OCI-LY3 (cell line): Measurements from ENCODE around the gene NRP1.

Experiments
- H2AFZ ChIP-seq: fragments of 200-600, 300-600 bp; shearing (Covaris generic); 2 replicates; pipeline ENCODE4 v1.6.0; 2014; ENCODE audit warnings: antibody characterized with exemption, low read depth, low read length
- H3K27ac ChIP-seq: fragments of 200-600, 300-600 bp; sonication (generic); 2 replicates; pipeline ENCODE4 v1.5.1; 2014; ENCODE audit warnings: mild to moderate bottlenecking, low read length, moderate library complexity, mixed read lengths
- H3K27me3 ChIP-seq: fragments of 200-600, 300-600 bp; sonication (generic); 2 replicates; pipeline ENCODE4 v1.6.1; 2014; ENCODE audit warnings: low read depth, low read length, mixed read lengths
- H3K36me3 ChIP-seq: fragments of 200-600, 300-600 bp; sonication (generic); replicated peaks from 2 replicates; pipeline ENCODE3; 2014; ENCODE audit warnings: low read depth, low read length, mixed read lengths
- H3K4me1 ChIP-seq: fragments of 300-600, 200-600 bp; sonication (generic); 2 replicates; pipeline ENCODE4 v1.6.1; 2014; ENCODE audit warnings: low read length, mixed read lengths
- H3K4me2 ChIP-seq: fragments of 200-600, 300-600 bp; sonication (generic); 2 replicates; pipeline ENCODE4 v1.6.1; 2014; ENCODE audit warnings: low read length, mixed read lengths
- H3K4me3 ChIP-seq: fragments of 300-600, 200-600 bp; sonication (generic); 2 replicates; pipeline ENCODE4 v1.5.1; 2014; ENCODE audit warnings: antibody characterized with exemption, mild to moderate bottlenecking, low read length, moderate library complexity
- H3K79me2 ChIP-seq: fragments of 300-600, 200-600 bp; shearing (Covaris generic); 2 replicates; pipeline ENCODE4 v1.6.1; 2014; ENCODE audit warnings: mild to moderate bottlenecking, low read length, mixed read lengths
- H3K9ac ChIP-seq: fragments of 300-600, 200-600 bp; shearing (Covaris generic); 2 replicates; pipeline ENCODE4 v1.6.0; 2014; ENCODE audit warnings: mild to moderate bottlenecking, low read length, moderate library complexity
- H3K9me3 ChIP-seq: fragments of 200-600, 300-600 bp; shearing (Covaris generic); 2 replicates; pipeline ENCODE4 v1.6.1; 2014; ENCODE audit warnings: low read length, mixed read lengths; ENCODE audit not compliant: insufficient read depth
- H4K20me1 ChIP-seq: fragments of 200-600, 300-600 bp; sonication (generic); 2 replicates; pipeline ENCODE4 v1.6.1; 2016; ENCODE audit warnings: low read length, mixed read lengths; ENCODE audit not compliant: insufficient read depth
- EZH2phosphoT487 ChIP-seq: fragments of 200-600 bp; shearing (Covaris generic); IDR thresholded peaks from 2 replicates; pipeline ENCODE4 v1.6.1; 2018; ENCODE audit warnings: antibody characterized with exemption, mixed run types, low read depth
- TF ChIP-seq, protein P1 (sequence below): fragments of 200-600, 300-600 bp; sonication (generic); IDR thresholded peaks from 2 replicates; pipeline ENCODE4 v1.5.1; 2014; ENCODE audit warnings: antibody characterized with exemption, low read length, low read depth

Gene NRP1

DNA sequence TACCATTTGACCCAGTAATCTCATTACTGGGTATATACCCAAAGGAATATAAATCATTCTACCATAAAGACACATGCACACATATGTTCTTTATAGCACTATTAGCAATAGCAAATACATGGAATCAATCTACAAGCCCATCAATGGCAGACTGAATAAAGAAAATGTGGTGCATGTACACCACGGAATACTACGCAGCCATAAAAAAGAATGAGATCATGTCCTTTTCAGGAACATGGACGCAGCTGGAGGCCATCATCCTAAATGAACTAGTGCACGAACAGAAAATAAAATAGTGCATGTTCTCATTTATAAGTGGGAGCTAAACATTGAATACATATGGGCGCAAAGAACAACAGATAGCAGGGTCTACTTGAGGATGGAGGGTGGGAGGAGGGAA is 26.6 kb downstream of the NRP1 start:
- Histone ChIP-seq H3K9ac (no peak overlapping the region), H3K4me3 (no peak overlapping the region), H3K9me3 (no peaks in the 10 kb centered on the region), H3K36me3 (no peaks in the 10 kb centered on the region), H2AFZ (no peak overlapping the region), H3K27me3 (no peaks in the 10 kb centered on the region), H3K4me2 (no peak overlapping the region), H3K27ac (no peak overlapping the region), H3K79me2 (no peaks in the 10 kb centered on the region), H3K4me1 (no peaks in the 10 kb centered on the region), H4K20me1 (no peaks in the 10 kb centered on the region)
- no peak for TF ChIP-seq EZH2phosphoT487
- TF ChIP-seq, protein P1, sequence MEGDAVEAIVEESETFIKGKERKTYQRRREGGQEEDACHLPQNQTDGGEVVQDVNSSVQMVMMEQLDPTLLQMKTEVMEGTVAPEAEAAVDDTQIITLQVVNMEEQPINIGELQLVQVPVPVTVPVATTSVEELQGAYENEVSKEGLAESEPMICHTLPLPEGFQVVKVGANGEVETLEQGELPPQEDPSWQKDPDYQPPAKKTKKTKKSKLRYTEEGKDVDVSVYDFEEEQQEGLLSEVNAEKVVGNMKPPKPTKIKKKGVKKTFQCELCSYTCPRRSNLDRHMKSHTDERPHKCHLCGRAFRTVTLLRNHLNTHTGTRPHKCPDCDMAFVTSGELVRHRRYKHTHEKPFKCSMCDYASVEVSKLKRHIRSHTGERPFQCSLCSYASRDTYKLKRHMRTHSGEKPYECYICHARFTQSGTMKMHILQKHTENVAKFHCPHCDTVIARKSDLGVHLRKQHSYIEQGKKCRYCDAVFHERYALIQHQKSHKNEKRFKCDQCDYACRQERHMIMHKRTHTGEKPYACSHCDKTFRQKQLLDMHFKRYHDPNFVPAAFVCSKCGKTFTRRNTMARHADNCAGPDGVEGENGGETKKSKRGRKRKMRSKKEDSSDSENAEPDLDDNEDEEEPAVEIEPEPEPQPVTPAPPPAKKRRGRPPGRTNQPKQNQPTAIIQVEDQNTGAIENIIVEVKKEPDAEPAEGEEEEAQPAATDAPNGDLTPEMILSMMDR = no peak

GRCh38 chr10:33306701-33307519 is 27.6 kb downstream of the NRP1 start:
- H3K27ac ChIP-seq = no peak overlapping the region
- no peak overlapping the region for H3K4me3 ChIP-seq
- no peaks in the 10 kb centered on the region for H3K79me2 ChIP-seq
- H3K9ac ChIP-seq = no peak overlapping the region
- H3K4me1 ChIP-seq = no peaks in the 10 kb centered on the region
- H4K20me1 ChIP-seq = no peaks in the 10 kb centered on the region
- H3K27me3 ChIP-seq = no peaks in the 10 kb centered on the region
- no peaks in the 10 kb centered on the region for H3K9me3 ChIP-seq
- no peak overlapping the region for H2AFZ ChIP-seq
- no peak for TF ChIP-seq EZH2phosphoT487
- TF ChIP-seq, protein P1 = no peak
- H3K4me2 ChIP-seq = no peak overlapping the region
- no peaks in the 10 kb centered on the region for H3K36me3 ChIP-seq

- no peak overlapping the region for H3K4me2 ChIP-seq
- H4K20me1 ChIP-seq = no peaks in the 10 kb centered on the region
- no peaks in the 10 kb centered on the region for H3K36me3 ChIP-seq
- H3K4me3 ChIP-seq = no peak overlapping the region
- H2AFZ ChIP-seq = no peak overlapping the region
- H3K79me2 ChIP-seq = no peaks in the 10 kb centered on the region
- no peak overlapping the region for H3K27ac ChIP-seq
- H3K9me3 ChIP-seq = no peaks in the 10 kb centered on the region
- H3K4me1 ChIP-seq = no peaks in the 10 kb centered on the region
- no peak overlapping the region for H3K9ac ChIP-seq
- TF ChIP-seq, protein P1 = no peak
- TF ChIP-seq EZH2phosphoT487 = no peak
- no peaks in the 10 kb centered on the region for H3K27me3 ChIP-seq
These were observed 28.3 kb downstream of the NRP1 start for GRCh38 chr10:33306126-33306525.

- H3K4me3 ChIP-seq = no peak overlapping the region
- H3K27me3 ChIP-seq = no peaks in the 10 kb centered on the region
- no peaks in the 10 kb centered on the region for H3K4me1 ChIP-seq
- no peak overlapping the region for H3K27ac ChIP-seq
- H3K9me3 ChIP-seq = no peaks in the 10 kb centered on the region
- no peak overlapping the region for H3K4me2 ChIP-seq
- no peak overlapping the region for H3K9ac ChIP-seq
- TF ChIP-seq, protein P1 = no peak
- H3K79me2 ChIP-seq = no peaks in the 10 kb centered on the region
- H3K36me3 ChIP-seq = no peaks in the 10 kb centered on the region
- H2AFZ ChIP-seq = no peak overlapping the region
- H4K20me1 ChIP-seq = no peaks in the 10 kb centered on the region
These were observed 29.8 kb downstream of the NRP1 start for GRCh38 chr10:33304423-33305225.
